DMS153 treated with DMSO at 0.1 percent for 48 hours (cell line): ENCODE results near the gene MYO1D.
"Not testable (repeated sequence)": the region's sequence is repeated elsewhere in the genome, so short reads cannot be mapped to it uniquely, and the experiment has no call there.

Experiments used
- DNase-seq: peaks from one replicate; lab custom pipeline; 2025; ENCODE audit not compliant: unreplicated experiment; lab: John Stamatoyannopoulos, UW

The MYO1D gene

GRCh38 chr17:32733401-32733800 lies 143.5 kb downstream of the MYO1D start:
- no peak for DNase-seq

DNA sequence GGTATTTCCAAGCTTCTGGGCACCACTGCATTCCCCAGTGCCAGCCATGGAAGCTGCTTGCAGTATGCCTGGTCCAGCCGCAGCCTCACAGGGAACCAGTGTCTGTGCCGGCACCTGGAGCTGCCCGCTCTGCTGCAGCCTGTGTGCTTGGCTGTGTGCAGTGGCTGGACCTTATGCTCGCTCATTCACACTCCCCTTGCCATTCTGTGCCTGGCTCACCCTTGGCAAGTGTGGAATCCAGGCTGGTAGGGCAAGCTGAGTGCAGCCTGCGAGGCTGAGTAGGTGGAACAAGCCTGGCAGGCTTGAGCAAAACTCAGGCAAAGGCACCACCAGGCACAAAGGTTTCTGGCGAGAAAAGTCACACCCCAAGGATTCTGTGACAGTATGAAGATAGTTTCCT lies 144.0 kb downstream of the MYO1D start:
- no peak for DNase-seq

GRCh38 chr17:32732296-32732642 lies 144.7 kb downstream of the MYO1D start:
- DNase-seq: no peak

- DNase-seq: no peak
These were observed 145.2 kb downstream of the MYO1D start for GRCh38 chr17:32731556-32732295.

GRCh38 chr17:32727681-32728080 lies 149.2 kb downstream of the MYO1D start:
- DNase-seq: no peak

DNA sequence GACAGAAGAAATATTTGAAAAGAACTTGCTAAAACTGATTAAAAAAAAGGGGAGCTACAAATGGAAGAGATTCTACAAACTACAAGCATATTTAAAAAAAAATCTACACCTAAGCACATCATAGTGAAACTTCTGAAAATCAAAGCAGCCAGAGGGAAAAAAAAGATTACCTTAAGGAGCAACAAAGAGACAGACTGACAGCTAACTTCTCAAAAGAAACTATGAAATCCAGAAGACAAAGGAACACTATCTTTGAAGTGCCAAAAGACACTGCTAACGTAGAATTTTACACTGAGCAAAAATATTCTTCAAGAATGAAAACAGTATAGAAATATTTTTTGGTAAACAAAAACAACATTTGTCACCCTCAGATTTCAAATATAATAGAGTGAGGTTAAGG lies 151.2 kb downstream of the MYO1D start:
- no peak for DNase-seq

DNA sequence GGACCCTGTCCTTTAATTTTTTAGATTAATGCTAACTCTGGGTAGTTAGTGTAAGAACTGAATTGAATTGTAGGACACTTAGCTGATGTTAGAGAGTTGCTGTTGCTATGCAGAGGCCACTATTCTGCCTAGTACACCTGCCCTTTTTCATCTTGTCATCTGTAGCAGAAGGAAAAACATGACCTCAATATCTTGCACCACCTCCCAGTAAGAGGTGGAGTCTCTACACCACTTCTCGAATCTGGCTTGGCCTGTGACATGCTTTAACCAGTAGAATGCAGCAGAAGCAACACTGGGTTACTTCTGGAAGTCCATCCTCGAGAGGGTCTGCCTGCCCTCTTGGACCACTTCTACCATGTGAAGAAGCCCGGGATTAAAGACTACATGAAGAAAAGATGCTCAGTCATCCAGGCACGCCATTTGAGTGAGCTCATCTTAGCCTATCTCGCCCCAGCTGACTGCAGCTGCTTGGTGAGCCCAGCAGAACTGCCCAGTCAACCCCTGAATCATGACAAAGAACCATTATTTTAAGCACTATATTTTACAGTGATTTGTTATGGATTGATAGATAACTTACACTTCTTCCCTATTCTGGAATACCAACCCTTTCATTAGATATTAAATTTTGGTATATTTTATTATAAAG lies 153.5 kb downstream of the MYO1D start:
- DNase-seq: no peak

GRCh38 chr17:32722733-32723132 lies 154.2 kb downstream of the MYO1D start:
- no peak for DNase-seq

DNA sequence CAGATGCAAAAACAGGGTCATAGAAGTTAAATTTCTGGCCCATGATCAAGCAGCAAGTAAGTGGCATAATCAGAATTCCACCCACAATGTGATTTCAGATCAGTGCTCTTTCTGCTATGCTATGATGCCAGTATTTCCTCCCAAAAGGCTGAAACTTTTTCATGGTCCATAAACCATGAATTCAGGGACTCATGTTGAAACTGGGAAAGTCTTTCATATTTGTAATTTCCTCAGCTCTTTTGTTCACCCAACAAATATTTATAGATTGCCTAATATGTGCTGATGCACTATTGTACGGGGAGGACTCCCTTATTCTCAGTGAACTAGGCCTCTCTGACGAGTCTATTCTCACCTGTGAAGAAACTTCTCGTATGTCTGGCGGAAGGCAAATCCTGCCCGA lies 156.3 kb downstream of the MYO1D start:
- DNase-seq: no peak

- no peak for DNase-seq
These were observed 157.2 kb downstream of the MYO1D start for GRCh38 chr17:32719689-32720088.

DNA sequence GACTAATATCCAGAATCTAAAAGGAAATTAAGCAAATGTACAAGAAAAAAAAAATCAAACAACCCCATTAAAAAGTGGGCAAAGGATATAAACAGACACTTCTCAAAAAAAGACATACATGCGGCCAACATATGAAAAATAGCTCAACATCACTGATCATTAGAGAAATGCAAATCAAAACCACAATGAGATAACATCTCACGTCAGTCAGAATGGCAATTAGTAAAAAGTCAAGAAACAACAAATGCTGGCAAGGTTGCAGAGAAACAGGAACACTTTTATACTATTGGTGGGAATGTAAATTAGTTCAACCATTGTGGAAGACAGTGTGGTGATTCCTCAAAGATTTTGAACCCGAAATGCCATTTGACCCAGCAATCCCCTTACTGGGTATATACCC lies 162.0 kb downstream of the MYO1D start:
- not testable (repeated sequence) for DNase-seq

DNA sequence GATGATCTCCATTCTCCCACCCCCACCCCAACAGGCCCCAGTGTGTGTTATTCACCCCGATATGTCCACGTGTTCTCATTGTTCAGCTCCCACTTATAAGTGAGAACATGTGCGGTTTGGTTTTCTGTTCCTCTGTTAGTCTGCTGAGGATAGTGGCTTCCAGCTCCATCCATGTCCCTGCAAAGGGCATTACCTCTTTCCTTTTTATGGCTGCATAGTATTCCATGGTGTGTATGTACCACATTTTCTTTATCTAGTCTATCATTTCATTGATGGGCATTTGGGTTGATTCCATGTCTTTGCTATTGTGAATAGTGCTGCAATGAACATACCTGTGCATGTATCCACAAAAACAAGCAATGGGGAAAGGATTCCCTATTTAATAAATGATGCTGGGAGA lies 162.7 kb downstream of the MYO1D start:
- not testable (repeated sequence) for DNase-seq

DNA sequence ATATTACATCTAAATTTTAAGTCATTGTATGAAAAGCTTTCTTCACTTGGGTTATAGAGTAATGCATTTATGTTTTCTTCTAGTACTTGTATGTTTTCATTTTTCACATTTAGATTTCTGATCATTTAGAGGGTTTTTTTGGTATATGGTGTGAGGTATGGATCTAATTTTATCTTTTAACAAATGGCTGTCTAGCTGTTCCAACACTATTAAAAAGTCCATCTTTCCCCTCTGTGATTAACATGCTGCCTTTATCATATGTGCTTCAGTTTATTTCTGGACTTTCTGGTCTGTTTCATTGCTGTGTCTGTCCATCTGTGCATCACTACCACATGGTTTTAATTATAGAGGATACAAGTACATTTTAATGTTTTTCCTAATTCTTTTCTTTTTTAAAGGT lies 163.8 kb downstream of the MYO1D start:
- DNase-seq: no peak

- no peak for DNase-seq
These were observed 167.4 kb downstream of the MYO1D start for GRCh38 chr17:32709562-32709961.

GRCh38 chr17:32701871-32702270 lies 175.1 kb downstream of the MYO1D start:
- DNase-seq: no peak

- DNase-seq: no peak
These were observed 177.7 kb downstream of the MYO1D start for GRCh38 chr17:32699247-32699646.

- DNase-seq: no peak
These were observed 178.9 kb downstream of the MYO1D start for GRCh38 chr17:32697728-32698625.

DNA sequence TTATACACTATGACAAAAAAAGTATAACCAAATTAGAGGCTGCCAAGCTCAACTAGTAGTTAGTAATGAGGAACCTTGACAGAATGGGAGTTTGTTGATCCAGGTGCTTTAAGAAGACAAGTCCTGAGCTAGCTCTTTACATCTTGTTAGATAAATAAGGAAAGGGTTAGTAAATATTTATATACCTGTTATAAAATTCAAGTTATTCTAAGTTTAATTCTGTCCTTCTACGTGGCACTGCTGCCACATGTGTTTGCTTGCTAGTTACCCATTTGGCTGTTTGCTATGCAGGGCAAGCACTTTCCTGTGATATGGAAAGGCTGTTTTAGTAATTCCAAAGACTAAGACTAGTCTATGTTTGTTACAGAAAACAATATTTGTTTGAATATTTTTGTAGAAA lies 180.5 kb downstream of the MYO1D start:
- no peak for DNase-seq

- no peak for DNase-seq
These were observed 181.1 kb downstream of the MYO1D start for GRCh38 chr17:32695864-32696263.

- no peak for DNase-seq
These were observed 183.6 kb downstream of the MYO1D start for GRCh38 chr17:32693194-32693897.

- DNase-seq: no peak
These were observed 184.7 kb downstream of the MYO1D start for GRCh38 chr17:32692179-32692578.
